ENCODE data around the gene TNFAIP6. TPM values are rescaled to one million over a fixed set of nuclear protein-coding genes. Genes with fewer than 3 reads are reported as not detected.

TNFAIP6 gene
- total RNA-seq, 2 experiments from 2014 or later, result not detected

GRCh38 chr2:151325581-151326095, 31.8 kb upstream of the TNFAIP6 start:
- DNase-seq (no peak), ATAC-seq (ENCODE audit: poor library complexity) (no peak)
- no peak overlapping the region for H3K27ac ChIP-seq (ENCODE audit: low read depth in 1 of 2, low read length in 2 of 2)
- CTCF ChIA-PET, result no interaction called here
- no peaks in the 10 kb centered on the region for H3K4me1 ChIP-seq (ENCODE audit: insufficient read depth, low read length)
- Mint-ChIP-seq H3K36me3 (ENCODE audit: low read depth) (no peaks in the 10 kb centered on the region), H3K4me3 (no peak overlapping the region), H3K9me3 (peaks cover 1% of the 10 kb centered on the region), H3K4me1 (ENCODE audit: low read depth) (no peaks in the 10 kb centered on the region), H3K27ac (no peak overlapping the region), H3K27me3 (no peaks in the 10 kb centered on the region)
- H3K36me3 ChIP-seq (ENCODE audit: insufficient read depth, low read length), result no peaks in the 10 kb centered on the region
- H3K27me3 ChIP-seq (ENCODE audit: control insufficient read depth in 1 of 2, insufficient read depth in 2 of 2, low read length in 2 of 2), result no peaks in the 10 kb centered on the region
- intact Hi-C loops (cut with DNase I, micrococcal nuclease), result no loop called here
- H3K9me3 ChIP-seq (ENCODE audit: control insufficient read depth in 1 of 2, insufficient read depth in 1 of 2, low read length in 2 of 2), result no peaks in the 10 kb centered on the region
- POLR2A ChIA-PET, result no interaction called here
- H3K4me3 ChIP-seq (ENCODE audit: low read length), result no peak overlapping the region
- no peak for TF ChIP-seq CTCF (IDR thresholded peaks at IDR 0.05)

GRCh38 chr2:151326554-151326953, 30.8 kb upstream of the TNFAIP6 start:
- H3K36me3 Mint-ChIP-seq (ENCODE audit: low read depth), result no peaks in the 10 kb centered on the region
- Histone ChIP-seq H3K4me3 (ENCODE audit: low read length) (no peak overlapping the region), H3K9me3 (ENCODE audit: control insufficient read depth in 1 of 2, insufficient read depth in 1 of 2, low read length in 2 of 2) (no peaks in the 10 kb centered on the region), H3K27ac (ENCODE audit: low read depth in 1 of 2, low read length in 2 of 2) (no peak overlapping the region), H3K4me1 (ENCODE audit: insufficient read depth, low read length) (no peaks in the 10 kb centered on the region), H3K27me3 (ENCODE audit: control insufficient read depth in 1 of 2, insufficient read depth in 2 of 2, low read length in 2 of 2) (no peaks in the 10 kb centered on the region), H3K36me3 (ENCODE audit: insufficient read depth, low read length) (no peaks in the 10 kb centered on the region)
- H3K27ac Mint-ChIP-seq, result no peak overlapping the region
- ChIA-PET POLR2A (no interaction called here), CTCF (no interaction called here)
- H3K9me3 Mint-ChIP-seq, result no peaks in the 10 kb centered on the region
- H3K27me3 Mint-ChIP-seq, result no peaks in the 10 kb centered on the region
- no peaks in the 10 kb centered on the region for H3K4me1 Mint-ChIP-seq (ENCODE audit: low read depth)
- intact Hi-C loops (cut with DNase I, micrococcal nuclease), result no loop called here
- no peak for DNase-seq
- no peak for TF ChIP-seq CTCF (IDR thresholded peaks at IDR 0.05)
- ATAC-seq (ENCODE audit: poor library complexity), result no peak
- no peak overlapping the region for H3K4me3 Mint-ChIP-seq

- Histone ChIP-seq H3K36me3 (ENCODE audit: insufficient read depth, low read length) (no peaks in the 10 kb centered on the region), H3K27me3 (ENCODE audit: control insufficient read depth in 1 of 2, insufficient read depth in 2 of 2, low read length in 2 of 2) (no peaks in the 10 kb centered on the region), H3K9me3 (ENCODE audit: control insufficient read depth in 1 of 2, insufficient read depth in 1 of 2, low read length in 2 of 2) (no peaks in the 10 kb centered on the region), H3K4me3 (ENCODE audit: low read length) (no peak overlapping the region), H3K4me1 (ENCODE audit: insufficient read depth, low read length) (no peaks in the 10 kb centered on the region), H3K27ac (ENCODE audit: low read depth in 1 of 2, low read length in 2 of 2) (no peak overlapping the region)
- Mint-ChIP-seq H3K27me3 (no peaks in the 10 kb centered on the region), H3K4me3 (no peak overlapping the region), H3K9me3 (no peaks in the 10 kb centered on the region), H3K4me1 (ENCODE audit: low read depth) (no peaks in the 10 kb centered on the region), H3K36me3 (ENCODE audit: low read depth) (no peaks in the 10 kb centered on the region), H3K27ac (no peak overlapping the region)
- ATAC-seq (ENCODE audit: poor library complexity) (no peak), DNase-seq (no peak)
- intact Hi-C loops (cut with DNase I, micrococcal nuclease), result no loop called here
- TF ChIP-seq CTCF (IDR thresholded peaks at IDR 0.05), result no peak
- ChIA-PET POLR2A (no interaction called here), CTCF (no interaction called here)
Observed at GRCh38 chr2:151329998-151330397, 27.4 kb upstream of the TNFAIP6 start.
